Measurements from ENCODE around the gene RAB38. TPM values are rescaled to one million over a fixed set of nuclear protein-coding genes. Genes with fewer than 3 reads are reported as not detected.

Gene RAB38
- total RNA-seq, 2 donors from 2014 or later = 6.3 to 13.8 TPM

GRCh38 chr11:88188251-88188931 lies 13.1 kb upstream of the RAB38 start:
- H3K4me1 Mint-ChIP-seq (ENCODE audit: low read depth) = no peaks in the 10 kb centered on the region
- H3K36me3 Mint-ChIP-seq (ENCODE audit: insufficient read depth in 2 of 2) = peaks cover 2 to 5% of the 10 kb centered on the region in 2 donors
- DNase-seq (no peak), ATAC-seq (replicated peaks in 1 of 2) (no peak)
- H3K4me3 Mint-ChIP-seq = no peak overlapping the region
- H3K27ac Mint-ChIP-seq = no peak overlapping the region
- H3K9me3 Mint-ChIP-seq = peaks cover 2 to 7% of the 10 kb centered on the region in 2 donors
- H3K27me3 Mint-ChIP-seq (ENCODE audit: low read depth) = peaks cover 29% of the 10 kb centered on the region

GRCh38 chr11:88183233-88183632 lies 8.0 kb upstream of the RAB38 start:
- Mint-ChIP-seq H3K27ac (no peak overlapping the region), H3K4me3 (no peak overlapping the region), H3K27me3 (ENCODE audit: low read depth) (peaks cover 42% of the 10 kb centered on the region), H3K36me3 (ENCODE audit: insufficient read depth in 2 of 2) (peaks cover 2 to 5% of the 10 kb centered on the region in 2 donors), H3K4me1 (ENCODE audit: low read depth) (peaks cover 28% of the 10 kb centered on the region), H3K9me3 (peaks cover 2 to 4% of the 10 kb centered on the region in 2 donors)
- no peak for DNase-seq
- ATAC-seq (replicated peaks in 1 of 2) = no peak

GRCh38 chr11:88181776-88182175 lies 6.5 kb upstream of the RAB38 start:
- Mint-ChIP-seq H3K9me3 (peaks cover 2 to 4% of the 10 kb centered on the region in 2 donors), H3K4me1 (ENCODE audit: low read depth) (peaks cover 38% of the 10 kb centered on the region), H3K27me3 (ENCODE audit: low read depth) (peaks cover 48% of the 10 kb centered on the region), H3K36me3 (ENCODE audit: insufficient read depth in 2 of 2) (peaks cover 2 to 5% of the 10 kb centered on the region in 2 donors), H3K27ac (no peak overlapping the region), H3K4me3 (no peak overlapping the region)
- DNase-seq = no peak
- ATAC-seq (replicated peaks in 1 of 2) = no peak

- Mint-ChIP-seq H3K27me3 (ENCODE audit: low read depth) (peaks cover 43% of the 10 kb centered on the region), H3K27ac (peak overlapping the region; percentile 77), H3K4me3 (peak overlapping the region; percentile 75 to 77), H3K9me3 (peaks cover 0 to 2% of the 10 kb centered on the region in 2 donors), H3K36me3 (ENCODE audit: insufficient read depth in 2 of 2) (peaks cover 0 to 2% of the 10 kb centered on the region in 2 donors), H3K4me1 (ENCODE audit: low read depth) (peaks cover 50% of the 10 kb centered on the region)
- ATAC-seq (replicated peaks in 1 of 2) (peak; percentile 54), DNase-seq (no peak)
Observed at GRCh38 chr11:88179971-88180629, 4.9 kb upstream of the RAB38 start.

- DNase-seq (peak; percentile 65 to 68), ATAC-seq (replicated peaks in 1 of 2) (peak; percentile 77)
- peak overlapping the region; percentile 77 for H3K27ac Mint-ChIP-seq
- peak overlapping the region; percentile 75 to 77 for H3K4me3 Mint-ChIP-seq
- peaks cover 0 to 2% of the 10 kb centered on the region in 2 donors for H3K36me3 Mint-ChIP-seq (ENCODE audit: insufficient read depth in 2 of 2)
- H3K9me3 Mint-ChIP-seq = peaks cover 0 to 2% of the 10 kb centered on the region in 2 donors
- H3K27me3 Mint-ChIP-seq (ENCODE audit: low read depth) = peaks cover 40% of the 10 kb centered on the region
- peaks cover 60% of the 10 kb centered on the region for H3K4me1 Mint-ChIP-seq (ENCODE audit: low read depth)
Observed at GRCh38 chr11:88179141-88179540, 3.9 kb upstream of the RAB38 start.

GRCh38 chr11:88178191-88178590 lies 2.9 kb upstream of the RAB38 start:
- H3K36me3 Mint-ChIP-seq (ENCODE audit: insufficient read depth in 2 of 2) = no peaks in the 10 kb centered on the region
- H3K27me3 Mint-ChIP-seq (ENCODE audit: low read depth) = peaks cover 31% of the 10 kb centered on the region
- H3K27ac Mint-ChIP-seq = no peak overlapping the region
- no peak for DNase-seq
- H3K4me3 Mint-ChIP-seq = peak overlapping the region; percentile 0 to 77
- no peaks in the 10 kb centered on the region for H3K9me3 Mint-ChIP-seq
- H3K4me1 Mint-ChIP-seq (ENCODE audit: low read depth) = peaks cover 69% of the 10 kb centered on the region
- no peak for ATAC-seq (replicated peaks in 1 of 2)

GRCh38 chr11:88175569-88176075 lies 379 bp upstream of the RAB38 start:
- peak in 1 of 2 donors; percentile 12 for ATAC-seq (replicated peaks in 1 of 2)
- Mint-ChIP-seq H3K36me3 (ENCODE audit: insufficient read depth in 2 of 2) (no peaks in the 10 kb centered on the region), H3K27me3 (ENCODE audit: low read depth) (peaks cover 14% of the 10 kb centered on the region), H3K9me3 (no peaks in the 10 kb centered on the region), H3K4me1 (ENCODE audit: low read depth) (peaks cover 69% of the 10 kb centered on the region), H3K4me3 (peak overlapping the region; percentile 32 to 84), H3K27ac (no peak overlapping the region)
- no peak for DNase-seq

- H3K4me3 Mint-ChIP-seq = peak overlapping the region; percentile 81 to 84
- peaks cover 52% of the 10 kb centered on the region for H3K4me1 Mint-ChIP-seq (ENCODE audit: low read depth)
- no peak for DNase-seq
- no peaks in the 10 kb centered on the region for H3K9me3 Mint-ChIP-seq
- H3K27ac Mint-ChIP-seq = no peak overlapping the region
- H3K36me3 Mint-ChIP-seq (ENCODE audit: insufficient read depth in 2 of 2) = no peaks in the 10 kb centered on the region
- ATAC-seq (replicated peaks in 1 of 2) = no peak
- peaks cover 15% of the 10 kb centered on the region for H3K27me3 Mint-ChIP-seq (ENCODE audit: low read depth)
Observed at GRCh38 chr11:88173956-88174355, 1.3 kb downstream of the RAB38 start.

GRCh38 chr11:88171982-88172381 lies 3.3 kb downstream of the RAB38 start:
- no peaks in the 10 kb centered on the region for H3K36me3 Mint-ChIP-seq (ENCODE audit: insufficient read depth in 2 of 2)
- no peaks in the 10 kb centered on the region for H3K9me3 Mint-ChIP-seq
- H3K27ac Mint-ChIP-seq = no peak overlapping the region
- peaks cover 25% of the 10 kb centered on the region for H3K27me3 Mint-ChIP-seq (ENCODE audit: low read depth)
- DNase-seq (no peak), ATAC-seq (replicated peaks in 1 of 2) (no peak)
- H3K4me3 Mint-ChIP-seq = no peak overlapping the region
- peaks cover 37% of the 10 kb centered on the region for H3K4me1 Mint-ChIP-seq (ENCODE audit: low read depth)

GRCh38 chr11:88170673-88171072 lies 4.6 kb downstream of the RAB38 start:
- Mint-ChIP-seq H3K27ac (no peak overlapping the region), H3K27me3 (ENCODE audit: low read depth) (peaks cover 21% of the 10 kb centered on the region), H3K9me3 (no peaks in the 10 kb centered on the region), H3K4me1 (ENCODE audit: low read depth) (peaks cover 29% of the 10 kb centered on the region), H3K4me3 (no peak overlapping the region), H3K36me3 (ENCODE audit: insufficient read depth in 2 of 2) (no peaks in the 10 kb centered on the region)
- ATAC-seq (replicated peaks in 1 of 2) = no peak
- DNase-seq = no peak

- peaks cover 20% of the 10 kb centered on the region for H3K27me3 Mint-ChIP-seq (ENCODE audit: low read depth)
- H3K9me3 Mint-ChIP-seq = no peaks in the 10 kb centered on the region
- H3K4me3 Mint-ChIP-seq = no peak overlapping the region
- DNase-seq = no peak
- peaks cover 21% of the 10 kb centered on the region for H3K4me1 Mint-ChIP-seq (ENCODE audit: low read depth)
- no peak overlapping the region for H3K27ac Mint-ChIP-seq
- no peaks in the 10 kb centered on the region for H3K36me3 Mint-ChIP-seq (ENCODE audit: insufficient read depth in 2 of 2)
- no peak for ATAC-seq (replicated peaks in 1 of 2)
Observed at GRCh38 chr11:88169881-88170280, 5.4 kb downstream of the RAB38 start.

GRCh38 chr11:88169471-88169870 lies 5.8 kb downstream of the RAB38 start:
- H3K4me1 Mint-ChIP-seq (ENCODE audit: low read depth) = peaks cover 17% of the 10 kb centered on the region
- no peak overlapping the region for H3K27ac Mint-ChIP-seq
- no peaks in the 10 kb centered on the region for H3K36me3 Mint-ChIP-seq (ENCODE audit: insufficient read depth in 2 of 2)
- no peak overlapping the region for H3K4me3 Mint-ChIP-seq
- H3K9me3 Mint-ChIP-seq = no peaks in the 10 kb centered on the region
- no peak for ATAC-seq (replicated peaks in 1 of 2)
- H3K27me3 Mint-ChIP-seq (ENCODE audit: low read depth) = peaks cover 20% of the 10 kb centered on the region
- DNase-seq = no peak

GRCh38 chr11:88167853-88168252 lies 7.4 kb downstream of the RAB38 start:
- Mint-ChIP-seq H3K4me3 (no peak overlapping the region), H3K4me1 (ENCODE audit: low read depth) (peaks cover under 1% of the 10 kb centered on the region), H3K36me3 (ENCODE audit: insufficient read depth in 2 of 2) (no peaks in the 10 kb centered on the region), H3K27me3 (ENCODE audit: low read depth) (peaks cover 22% of the 10 kb centered on the region), H3K27ac (no peak overlapping the region), H3K9me3 (no peaks in the 10 kb centered on the region)
- DNase-seq (no peak), ATAC-seq (replicated peaks in 1 of 2) (peak in 1 of 2 donors; percentile 53)
